Naive thymus-derived CD4-positive, alpha-beta T cell (primary cell): ENCODE results near the gene GLP1R. TPM values are rescaled to one million over a fixed set of nuclear protein-coding genes. Genes with fewer than 3 reads are reported as not detected.

Source experiments
- ATAC-seq: fragments of 150-1000 bp; cut with Tn5 transposase; 2 replicates; pipeline ENCODE4 v1.10.0; 2021; ENCODE audit warnings: mild to moderate bottlenecking, moderate library complexity
- CTCF ChIA-PET: fragments of 350-600 bp; sonication (Branson Sonifier 250); formaldehyde crosslinking; loops from one replicate; lab custom pipeline; 2021; ENCODE audit warnings: antibody characterized with exemption; lab: Charles Lee
- POLR2A ChIA-PET: fragments of 350-600 bp; sonication (Branson Sonifier 250); formaldehyde crosslinking; loops from one replicate; lab custom pipeline; 2021; ENCODE audit warnings: antibody characterized with exemption, inconsistent platforms; lab: Charles Lee
- DNase-seq, 9 donors: peaks; one replicate each; pipeline versions ENCODE4 v3.0.0 to v3.0.0-alpha.2; 2020 to 2022; ENCODE audit warnings: mixed read lengths in 1 of 9
- H3K27ac ChIP-seq: one replicate; pipeline ENCODE4 v1.7.0; 2013; ENCODE audit warnings: mild to moderate bottlenecking, low read depth, low read length, moderate library complexity
- H3K27me3 ChIP-seq, 2 donors: one replicate each; pipeline ENCODE4 v1.7.0; 2013; ENCODE audit warnings: low read length in 2 of 2, mild to moderate bottlenecking in 2 of 2, moderate library complexity in 2 of 2; ENCODE audit not compliant: control insufficient read depth in 2 of 2, insufficient read depth in 2 of 2
- H3K36me3 ChIP-seq, 3 experiments: 1 replicate in 2 of 3; 2 replicates in 1 of 3; pipeline ENCODE4 v1.7.0; 2013; ENCODE audit warnings: low read length in 3 of 3, mild to moderate bottlenecking in 3 of 3, moderate library complexity in 1 of 3; ENCODE audit not compliant: insufficient read depth in 3 of 3, control insufficient read depth in 2 of 3
- H3K4me1 ChIP-seq, 2 donors: one replicate each; pipeline ENCODE4 v1.7.0; 2013; ENCODE audit warnings: low read length in 2 of 2, mild to moderate bottlenecking in 2 of 2, moderate library complexity in 1 of 2; ENCODE audit not compliant: control insufficient read depth in 2 of 2, insufficient read depth in 2 of 2
- H3K4me3 ChIP-seq: 2 replicates; pipeline ENCODE4 v1.7.0; 2013; ENCODE audit warnings: mild to moderate bottlenecking, low read length
- H3K9me3 ChIP-seq, 3 experiments: 1 replicate in 2 of 3; 2 replicates in 1 of 3; pipeline ENCODE4 v1.7.0; 2013; ENCODE audit warnings: low read length in 3 of 3; ENCODE audit not compliant: control insufficient read depth in 2 of 3
- H3K27ac Mint-ChIP-seq, 9 donors: one replicate each; pipeline ENCODE4 v1.8.0; 2020 to 2022; ENCODE audit warnings: mixed read lengths in 9 of 9, mild to moderate bottlenecking in 8 of 9, moderate library complexity in 5 of 9, inconsistent platforms in 2 of 9
- H3K27me3 Mint-ChIP-seq, 5 donors: one replicate each; pipeline ENCODE4 v1.8.0; 2021 to 2022; ENCODE audit warnings: mixed read lengths in 5 of 5, mild to moderate bottlenecking in 1 of 5
- H3K36me3 Mint-ChIP-seq, 5 donors: one replicate each; pipeline ENCODE4 v1.8.0; 2020 to 2022; ENCODE audit warnings: mixed read lengths in 5 of 5, mild to moderate bottlenecking in 3 of 5, inconsistent platforms in 1 of 5
- H3K4me1 Mint-ChIP-seq, 7 donors: one replicate each; pipeline ENCODE4 v1.8.0; 2020 to 2022; ENCODE audit warnings: mixed read lengths in 7 of 7, mild to moderate bottlenecking in 3 of 7, inconsistent platforms in 1 of 7
- H3K4me3 Mint-ChIP-seq, 10 donors: one replicate each; pipeline ENCODE4 v1.8.0; 2020 to 2022; ENCODE audit warnings: mild to moderate bottlenecking in 10 of 10, mixed read lengths in 10 of 10, moderate library complexity in 6 of 10, inconsistent platforms in 2 of 10
- H3K9me3 Mint-ChIP-seq, 11 donors: one replicate each; pipeline ENCODE4 v1.8.0; 2020 to 2022; ENCODE audit warnings: mixed read lengths in 11 of 11, mild to moderate bottlenecking in 4 of 11, inconsistent platforms in 1 of 11, moderate library complexity in 1 of 11
- intact Hi-C, 2 donors: fragments of 100-400 bp; cut with micrococcal nuclease; formaldehyde crosslinking; loops; one replicate each; pipeline ENCODE4 v1.15.1; 2023
- polyA plus RNA-seq, 2 donors: library from polyadenylated mRNA; unstranded; fragments of 300-500 nt; fragmentation: Illumina TruSeq; gene quantifications; one replicate each; pipeline ENCODE4 v1.2.3, GENCODE V29; 2021
- total RNA-seq, 6 experiments: library from RNA in 5 of 6; stranded (reverse) in 5 of 6; gene quantifications; 1 replicate in 5 of 6; 2 replicates in 1 of 6; pipeline ENCODE4 v1.2.3 and lab custom pipeline; 2021 to 2026

The GLP1R gene
- total and polyA plus RNA-seq, 7 experiments from 2014 or later, result not detected

DNA sequence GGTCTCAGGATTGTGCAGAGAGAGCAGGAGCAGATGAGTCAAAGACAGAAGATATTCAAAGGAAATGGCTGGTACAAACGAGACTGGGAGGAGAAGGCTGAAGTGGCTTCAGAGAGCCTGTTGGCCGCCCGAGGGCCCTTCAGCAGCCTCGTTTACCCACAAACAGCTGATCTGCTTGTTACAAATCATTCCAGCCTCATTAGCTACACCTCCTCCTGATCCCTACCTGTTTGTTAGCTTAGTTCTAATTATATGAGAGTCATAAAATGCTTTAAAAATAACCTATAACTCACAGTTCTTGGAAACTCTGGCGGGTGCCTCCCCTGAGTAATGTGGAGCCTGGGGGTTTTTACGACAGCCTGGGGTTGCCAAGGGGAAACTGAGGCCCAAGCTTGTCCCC lies 12.6 kb downstream of the GLP1R start:
- Histone ChIP-seq H3K27ac (no peak overlapping the region), H3K4me3 (no peak overlapping the region), H3K9me3 (no peaks in the 10 kb centered on the region), H3K27me3 (no peaks in the 10 kb centered on the region), H3K36me3 (no peaks in the 10 kb centered on the region), H3K4me1 (no peaks in the 10 kb centered on the region)
- H3K27me3 Mint-ChIP-seq, result peaks cover 0 to 24% (median 10%) of the 10 kb centered on the region in 5 donors
- no peaks in the 10 kb centered on the region for H3K9me3 Mint-ChIP-seq
- DNase-seq (no peak), ATAC-seq (no peak)
- H3K4me3 Mint-ChIP-seq, result no peak overlapping the region
- H3K27ac Mint-ChIP-seq, result no peak overlapping the region
- ChIA-PET CTCF (no interaction called here), POLR2A (interaction anchor here (0.6 kb wide), 1 partner anchor 1048 kb away, joined by 3 read pairs; no protein-coding TSS in a partner anchor)
- intact Hi-C loops, result no loop called here
- peaks cover 0 to 3% (median 0%) of the 10 kb centered on the region in 7 donors for H3K4me1 Mint-ChIP-seq
- H3K36me3 Mint-ChIP-seq, result no peaks in the 10 kb centered on the region

DNA sequence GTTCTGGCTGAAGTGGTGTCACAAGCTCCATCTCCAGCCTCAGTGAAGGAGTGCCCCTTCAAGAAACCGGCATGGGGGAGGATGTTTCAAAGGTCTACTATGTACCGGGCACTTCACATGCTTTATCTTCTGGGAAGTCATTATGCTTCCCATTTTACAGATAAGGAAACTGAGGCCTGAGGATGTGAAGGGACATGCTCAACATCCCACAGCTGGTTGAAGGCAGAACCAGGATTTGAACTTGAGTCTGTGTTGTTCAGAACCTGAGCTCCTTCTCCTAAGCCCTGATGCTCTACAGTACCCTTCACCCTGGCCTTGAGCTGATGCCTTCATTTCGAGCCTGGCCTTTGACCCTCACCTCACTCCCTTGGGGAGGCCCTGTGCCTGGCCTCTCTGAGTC lies 13.0 kb downstream of the GLP1R start:
- H3K4me1 ChIP-seq, result no peaks in the 10 kb centered on the region
- ChIA-PET CTCF (no interaction called here), POLR2A (interaction anchor here (0.6 kb wide), 1 partner anchor 1048 kb away, joined by 3 read pairs; no protein-coding TSS in a partner anchor)
- no peak overlapping the region for H3K27ac Mint-ChIP-seq
- H3K9me3 ChIP-seq, result no peaks in the 10 kb centered on the region
- H3K36me3 ChIP-seq, result no peaks in the 10 kb centered on the region
- no peaks in the 10 kb centered on the region for H3K27me3 ChIP-seq
- H3K4me3 ChIP-seq, result no peak overlapping the region
- H3K9me3 Mint-ChIP-seq, result no peaks in the 10 kb centered on the region
- no peak overlapping the region for H3K4me3 Mint-ChIP-seq
- ATAC-seq, result no peak
- peaks cover 0 to 3% (median 0%) of the 10 kb centered on the region in 7 donors for H3K4me1 Mint-ChIP-seq
- no peaks in the 10 kb centered on the region for H3K36me3 Mint-ChIP-seq
- peaks cover 0 to 24% (median 13%) of the 10 kb centered on the region in 5 donors for H3K27me3 Mint-ChIP-seq
- intact Hi-C loops, result no loop called here
- H3K27ac ChIP-seq, result no peak overlapping the region
- DNase-seq, result no peak

DNA sequence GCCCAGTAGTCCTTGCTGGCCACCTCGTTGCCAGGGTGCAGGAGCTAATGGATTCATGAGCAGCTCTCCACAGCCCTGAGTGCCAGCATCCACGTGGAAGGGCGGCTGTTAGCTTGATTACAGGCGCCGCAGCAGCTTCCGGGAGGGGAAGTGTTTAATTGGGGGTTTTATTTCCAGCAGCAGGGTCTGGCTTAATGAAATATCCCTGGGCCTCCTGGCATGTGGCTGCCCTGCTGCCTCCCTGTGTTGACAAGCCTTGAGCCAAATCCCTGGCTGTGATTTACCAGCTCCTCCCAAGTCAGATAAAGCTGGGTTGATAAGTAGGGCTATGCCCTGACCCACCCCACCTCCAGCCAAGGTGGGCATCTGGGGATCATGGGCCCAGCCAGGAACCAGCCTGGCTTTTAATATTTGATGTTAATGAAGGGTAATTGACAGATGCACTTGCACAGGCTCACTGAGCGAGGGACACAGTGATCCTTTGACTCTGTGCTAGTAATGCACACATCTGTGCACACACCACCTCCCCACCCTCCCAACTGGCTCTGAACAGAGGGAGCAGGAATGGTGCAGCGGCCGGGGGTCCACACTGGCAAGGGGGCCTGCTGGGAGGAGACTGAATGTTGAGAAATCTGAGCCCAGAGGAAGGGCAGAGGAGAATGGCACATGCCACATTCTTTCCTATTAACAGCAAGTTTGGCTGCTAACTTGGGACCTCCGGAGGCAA lies 13.6 kb downstream of the GLP1R start:
- intact Hi-C loops, result no loop called here
- Mint-ChIP-seq H3K27me3 (peaks cover 0 to 24% (median 13%) of the 10 kb centered on the region in 5 donors), H3K27ac (peak overlapping the region in 1 of 9 donors; percentile 41), H3K9me3 (no peaks in the 10 kb centered on the region), H3K4me3 (no peak overlapping the region), H3K4me1 (peaks cover 0 to 3% (median 0%) of the 10 kb centered on the region in 7 donors), H3K36me3 (no peaks in the 10 kb centered on the region)
- Histone ChIP-seq H3K27me3 (no peaks in the 10 kb centered on the region), H3K9me3 (no peaks in the 10 kb centered on the region), H3K4me3 (no peak overlapping the region), H3K27ac (no peak overlapping the region), H3K36me3 (no peaks in the 10 kb centered on the region), H3K4me1 (no peaks in the 10 kb centered on the region)
- POLR2A ChIA-PET, result no interaction called here
- CTCF ChIA-PET, result no interaction called here
- no peak for ATAC-seq
- DNase-seq, result no peak

DNA sequence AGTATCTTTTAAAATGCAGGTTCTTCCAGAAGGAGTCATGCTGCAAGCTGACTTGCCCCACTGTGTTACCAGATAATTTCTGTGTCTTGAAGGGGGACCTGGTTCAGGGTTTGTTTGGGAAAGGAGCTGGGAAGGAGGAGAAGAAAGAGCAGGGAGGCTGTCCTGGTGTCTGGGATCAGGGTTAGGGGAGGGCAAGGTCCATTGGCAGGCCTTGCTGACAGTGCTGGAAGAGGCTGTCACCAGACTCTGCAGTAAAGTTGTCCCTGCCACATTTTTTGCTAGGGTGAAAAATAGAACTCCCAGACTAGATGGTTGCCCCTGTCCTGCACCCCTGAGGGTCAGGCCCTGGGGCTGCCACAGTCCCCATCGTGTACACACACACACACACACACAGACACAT lies 14.9 kb downstream of the GLP1R start:
- Histone ChIP-seq H3K4me3 (no peak overlapping the region), H3K27ac (no peak overlapping the region), H3K27me3 (no peaks in the 10 kb centered on the region), H3K9me3 (no peaks in the 10 kb centered on the region), H3K4me1 (no peaks in the 10 kb centered on the region), H3K36me3 (no peaks in the 10 kb centered on the region)
- ATAC-seq, result no peak
- peaks cover 0 to 3% (median 0%) of the 10 kb centered on the region in 7 donors for H3K4me1 Mint-ChIP-seq
- no peaks in the 10 kb centered on the region for H3K36me3 Mint-ChIP-seq
- H3K27me3 Mint-ChIP-seq, result peaks cover 0 to 30% (median 13%) of the 10 kb centered on the region in 5 donors
- ChIA-PET POLR2A (no interaction called here), CTCF (no interaction called here)
- no peak overlapping the region for H3K4me3 Mint-ChIP-seq
- intact Hi-C loops, result no loop called here
- no peak for DNase-seq
- no peaks in the 10 kb centered on the region for H3K9me3 Mint-ChIP-seq
- H3K27ac Mint-ChIP-seq, result peak overlapping the region in 1 of 9 donors; percentile 37

DNA sequence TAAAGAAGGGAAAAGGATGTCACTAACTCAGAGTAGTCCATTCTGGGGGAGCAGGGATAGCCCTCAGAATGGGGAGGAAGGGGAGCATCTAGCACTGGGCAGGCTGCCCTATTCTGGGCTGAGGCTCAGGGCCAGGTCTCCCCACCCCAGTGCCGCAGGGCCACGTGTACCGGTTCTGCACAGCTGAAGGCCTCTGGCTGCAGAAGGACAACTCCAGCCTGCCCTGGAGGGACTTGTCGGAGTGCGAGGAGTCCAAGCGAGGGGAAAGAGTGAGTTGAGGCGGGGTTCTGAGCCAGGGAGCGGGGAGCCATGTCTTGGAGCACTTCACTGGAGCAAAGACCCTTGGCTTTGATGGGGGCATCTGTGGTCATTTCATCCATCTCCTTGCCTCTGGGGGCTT lies 17.0 kb downstream of the GLP1R start:
- no peaks in the 10 kb centered on the region for H3K9me3 Mint-ChIP-seq
- no peaks in the 10 kb centered on the region for H3K27me3 ChIP-seq
- no peaks in the 10 kb centered on the region for H3K36me3 ChIP-seq
- no peak overlapping the region for H3K4me3 ChIP-seq
- ChIA-PET POLR2A (no interaction called here), CTCF (no interaction called here)
- peaks cover 0 to 38% (median 10%) of the 10 kb centered on the region in 5 donors for H3K27me3 Mint-ChIP-seq
- no peak overlapping the region for H3K27ac ChIP-seq
- ATAC-seq (no peak), DNase-seq (no peak)
- H3K4me3 Mint-ChIP-seq, result no peak overlapping the region
- H3K36me3 Mint-ChIP-seq, result no peaks in the 10 kb centered on the region
- intact Hi-C loops, result no loop called here
- no peak overlapping the region for H3K27ac Mint-ChIP-seq
- H3K4me1 ChIP-seq, result no peaks in the 10 kb centered on the region
- H3K9me3 ChIP-seq, result no peaks in the 10 kb centered on the region
- peaks cover 0 to 3% (median 0%) of the 10 kb centered on the region in 7 donors for H3K4me1 Mint-ChIP-seq

DNA sequence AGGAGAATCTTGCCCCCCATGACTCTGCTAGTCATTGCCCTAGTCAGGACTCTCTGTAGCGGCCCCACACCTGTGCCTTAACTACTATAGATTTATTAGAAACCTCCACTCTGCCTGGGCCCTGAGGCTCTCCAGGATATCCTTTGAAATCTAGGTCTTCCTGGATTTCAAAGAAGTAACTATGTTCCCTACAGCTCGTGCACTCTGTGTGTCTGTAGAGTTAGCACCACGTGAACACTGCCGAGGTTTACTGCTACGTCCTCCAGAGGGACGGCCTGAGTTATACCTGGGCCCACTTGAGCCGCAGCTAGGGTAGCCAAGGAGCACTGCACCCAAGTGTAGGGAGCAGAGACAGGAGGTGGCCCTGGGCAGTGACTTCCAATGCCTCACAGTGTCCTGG lies 19.8 kb downstream of the GLP1R start:
- Mint-ChIP-seq H3K9me3 (no peaks in the 10 kb centered on the region), H3K4me1 (peaks cover 0 to 6% (median 0%) of the 10 kb centered on the region in 7 donors), H3K4me3 (no peak overlapping the region), H3K36me3 (no peaks in the 10 kb centered on the region), H3K27me3 (peaks cover 4 to 28% (median 10%) of the 10 kb centered on the region in 5 donors), H3K27ac (no peak overlapping the region)
- DNase-seq, result no peak
- H3K36me3 ChIP-seq, result no peaks in the 10 kb centered on the region
- ATAC-seq, result no peak
- POLR2A ChIA-PET, result no interaction called here
- no peaks in the 10 kb centered on the region for H3K27me3 ChIP-seq
- no peaks in the 10 kb centered on the region for H3K9me3 ChIP-seq
- CTCF ChIA-PET, result no interaction called here
- no peaks in the 10 kb centered on the region for H3K4me1 ChIP-seq
- H3K27ac ChIP-seq, result no peak overlapping the region
- no peak overlapping the region for H3K4me3 ChIP-seq
- intact Hi-C loops, result no loop called here

DNA sequence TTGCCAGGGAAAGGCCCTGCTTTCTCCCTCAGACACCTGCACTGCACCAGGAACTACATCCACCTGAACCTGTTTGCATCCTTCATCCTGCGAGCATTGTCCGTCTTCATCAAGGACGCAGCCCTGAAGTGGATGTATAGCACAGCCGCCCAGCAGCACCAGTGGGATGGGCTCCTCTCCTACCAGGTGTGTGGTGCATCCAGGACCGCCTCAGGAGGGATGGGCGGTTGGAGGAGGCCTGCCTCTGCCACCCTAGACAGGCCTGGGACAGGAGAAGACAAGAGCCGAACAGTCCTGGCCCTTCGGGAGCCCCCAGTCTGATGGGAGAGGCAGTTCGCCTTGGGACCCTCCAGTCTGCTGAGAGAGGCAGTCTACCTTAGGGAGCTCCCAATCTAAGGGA lies 24.2 kb downstream of the GLP1R start:
- ChIA-PET POLR2A (no interaction called here), CTCF (interaction anchor here (0.6 kb wide), 1 partner anchor 28 kb away, joined by 3 read pairs; no protein-coding TSS in a partner anchor)
- H3K4me3 Mint-ChIP-seq, result no peak overlapping the region
- Histone ChIP-seq H3K4me1 (no peaks in the 10 kb centered on the region), H3K27me3 (no peaks in the 10 kb centered on the region), H3K36me3 (no peaks in the 10 kb centered on the region), H3K4me3 (no peak overlapping the region), H3K9me3 (no peaks in the 10 kb centered on the region), H3K27ac (no peak overlapping the region)
- no peaks in the 10 kb centered on the region for H3K36me3 Mint-ChIP-seq
- peaks cover 0 to 3% (median 0%) of the 10 kb centered on the region in 7 donors for H3K4me1 Mint-ChIP-seq
- intact Hi-C loops, result no loop called here
- DNase-seq (no peak), ATAC-seq (no peak)
- peaks cover 0 to 19% (median 5%) of the 10 kb centered on the region in 5 donors for H3K27me3 Mint-ChIP-seq
- no peak overlapping the region for H3K27ac Mint-ChIP-seq
- H3K9me3 Mint-ChIP-seq, result no peaks in the 10 kb centered on the region
